ENCODE results near the gene TINCR.

Gene TINCR

GRCh38 chr19:5595129-5595528 is 27.4 kb upstream of the TINCR start:
- Mint-ChIP-seq H3K36me3 (ENCODE audit: low read depth) (peaks cover 56% of the 10 kb centered on the region), H3K4me1 (no peaks in the 10 kb centered on the region)

GRCh38 chr19:5594521-5594950 is 26.8 kb upstream of the TINCR start:
- Mint-ChIP-seq H3K4me3 (no peak overlapping the region), H3K27me3 (ENCODE audit: low read depth, poor library complexity) (no peaks in the 10 kb centered on the region), H3K27ac (peak overlapping the region; percentile 51), H3K36me3 (ENCODE audit: low read depth) (peaks cover 51% of the 10 kb centered on the region), H3K9me3 (no peaks in the 10 kb centered on the region), H3K4me1 (no peaks in the 10 kb centered on the region)
- no peak for TF ChIP-seq CTCF (IDR thresholded peaks at IDR 0.05)
- no peak for DNase-seq

More at GRCh38 chr19:5595129-5595528, 27.4 kb upstream of the TINCR start:
- Mint-ChIP-seq H3K27ac (no peak overlapping the region), H3K9me3 (no peaks in the 10 kb centered on the region), H3K27me3 (ENCODE audit: low read depth, poor library complexity) (no peaks in the 10 kb centered on the region), H3K4me3 (no peak overlapping the region)
- DNase-seq, result no peak
- TF ChIP-seq CTCF (IDR thresholded peaks at IDR 0.05), result no peak

- H3K27me3 Mint-ChIP-seq (ENCODE audit: low read depth, poor library complexity), result no peaks in the 10 kb centered on the region
- H3K4me3 Mint-ChIP-seq, result no peak overlapping the region
- H3K4me1 Mint-ChIP-seq, result no peaks in the 10 kb centered on the region
- DNase-seq, result no peak
- no peaks in the 10 kb centered on the region for H3K9me3 Mint-ChIP-seq
- peaks cover 49% of the 10 kb centered on the region for H3K36me3 Mint-ChIP-seq (ENCODE audit: low read depth)
- TF ChIP-seq CTCF (IDR thresholded peaks at IDR 0.05), result no peak
- peak overlapping the region; percentile 82 for H3K27ac Mint-ChIP-seq
Measured at GRCh38 chr19:5593343-5594255, 25.8 kb upstream of the TINCR start.

- no peak overlapping the region for H3K4me3 Mint-ChIP-seq
- no peak for DNase-seq
- H3K4me1 Mint-ChIP-seq, result no peaks in the 10 kb centered on the region
- TF ChIP-seq CTCF (IDR thresholded peaks at IDR 0.05), result no peak
- H3K9me3 Mint-ChIP-seq, result no peaks in the 10 kb centered on the region
- peaks cover 52% of the 10 kb centered on the region for H3K36me3 Mint-ChIP-seq (ENCODE audit: low read depth)
- H3K27ac Mint-ChIP-seq, result peak overlapping the region; percentile 82
- no peaks in the 10 kb centered on the region for H3K27me3 Mint-ChIP-seq (ENCODE audit: low read depth, poor library complexity)
Measured at GRCh38 chr19:5592531-5593342, 25.0 kb upstream of the TINCR start.

- Mint-ChIP-seq H3K4me1 (peaks cover 9% of the 10 kb centered on the region), H3K36me3 (ENCODE audit: low read depth) (peaks cover 51% of the 10 kb centered on the region), H3K27me3 (ENCODE audit: low read depth, poor library complexity) (no peaks in the 10 kb centered on the region), H3K4me3 (no peak overlapping the region), H3K27ac (no peak overlapping the region), H3K9me3 (no peaks in the 10 kb centered on the region)
- no peak for TF ChIP-seq CTCF (IDR thresholded peaks at IDR 0.05)
- DNase-seq, result no peak
Measured at GRCh38 chr19:5591476-5591875, 23.7 kb upstream of the TINCR start.

All from nephron progenitor cell (in vitro differentiated cells).